OCI-LY7 (cell line): ENCODE data around the gene ROBO1. TPM values are rescaled to one million over a fixed set of nuclear protein-coding genes. Genes with fewer than 3 reads are reported as not detected.

Experiments
- BruUV-seq: library from RNA; stranded (reverse); fragments of 400-500 nt; replicated peaks from 2 replicates; lab custom pipeline; 2021; lab: Mats Ljungman, UMichigan
- CTCF ChIA-PET: fragments of 300-600 bp; sonication (Branson Sonifier 250); formaldehyde crosslinking; loops from one replicate; lab custom pipeline; 2022; ENCODE audit warnings: antibody characterized with exemption; ENCODE audit not compliant: unreplicated experiment; lab: Charles Lee
- POLR2A ChIA-PET: fragments of 300-600 bp; sonication (Branson Sonifier 250); formaldehyde crosslinking; loops from one replicate; lab custom pipeline; 2022; ENCODE audit warnings: antibody characterized with exemption; lab: Charles Lee
- DNase-seq: peaks from one replicate; pipeline ENCODE4 v3.0.0-alpha.2; 2015; ENCODE audit warnings: low spot score
- H2AFZ ChIP-seq: fragments of 200-600 bp; sonication (generic), shearing (Covaris generic); 2 replicates; pipeline ENCODE4 v1.6.1; 2014; ENCODE audit warnings: mild to moderate bottlenecking, antibody characterized with exemption, low read length, moderate library complexity
- H3K27ac ChIP-seq: fragments of 200-600 bp; sonication (generic); 2 replicates; pipeline ENCODE4 v1.5.1; 2014; ENCODE audit warnings: mixed run types, low read depth, mild to moderate bottlenecking, moderate library complexity, low read length, inconsistent platforms; ENCODE audit not compliant: poor library complexity, severe bottlenecking
- H3K36me3 ChIP-seq: fragments of 200-600 bp; sonication (generic); 2 replicates; pipeline ENCODE4 v1.6.1; 2014; ENCODE audit warnings: mild to moderate bottlenecking, antibody characterized with exemption, low read length, moderate library complexity, mixed read lengths; ENCODE audit not compliant: insufficient read depth
- H3K4me1 ChIP-seq: fragments of 200-600 bp; sonication (generic); 2 replicates; pipeline ENCODE4 v1.5.1; 2014; ENCODE audit warnings: mild to moderate bottlenecking, low read length; ENCODE audit not compliant: insufficient read depth, poor library complexity, severe bottlenecking
- H3K4me2 ChIP-seq: fragments of 200-600 bp; sonication (generic); 2 replicates; pipeline ENCODE4 v1.6.1; 2014; ENCODE audit warnings: mild to moderate bottlenecking, low read length
- H3K4me3 ChIP-seq: fragments of 200-600 bp; sonication (generic); 2 replicates; pipeline ENCODE4 v1.5.1; 2014; ENCODE audit warnings: mild to moderate bottlenecking, low read depth, low read length; ENCODE audit not compliant: poor library complexity, severe bottlenecking
- H3K79me2 ChIP-seq: fragments of 200-600 bp; sonication (generic); 2 replicates; pipeline ENCODE4 v1.6.1; 2016; ENCODE audit warnings: low read depth, mild to moderate bottlenecking, low read length, moderate library complexity, mixed read lengths; ENCODE audit not compliant: insufficient read depth
- H3K9me2 ChIP-seq: fragments of 200-600 bp; sonication (generic); 2 replicates; pipeline ENCODE4 v1.6.1; 2016; ENCODE audit warnings: mild to moderate bottlenecking, low read length, mixed read lengths; ENCODE audit not compliant: insufficient read depth
- H3K9me3 ChIP-seq: fragments of 200-600 bp; sonication (generic); 2 replicates; pipeline ENCODE4 v1.6.1; 2014; ENCODE audit warnings: mild to moderate bottlenecking, mixed run types, low read length, mixed read lengths
- H4K20me1 ChIP-seq: fragments of 200-600 bp; sonication (generic); 2 replicates; pipeline ENCODE4 v1.6.1; 2014; ENCODE audit warnings: mild to moderate bottlenecking, antibody characterized with exemption, low read length, moderate library complexity, mixed read lengths; ENCODE audit not compliant: insufficient read depth
- EZH2phosphoT487 ChIP-seq: fragments of 200-600 bp; sonication (generic); IDR thresholded peaks from 2 replicates; pipeline ENCODE4 v1.6.1; 2018; ENCODE audit warnings: low read depth, borderline replicate concordance, mild to moderate bottlenecking, mixed run types, antibody characterized with exemption, low read length, moderate library complexity, mixed read lengths
- intact Hi-C: fragments of 100-400 bp; cut with micrococcal nuclease; formaldehyde crosslinking; loops from one replicate; pipeline ENCODE4 v1.10.0; 2022; ENCODE audit not compliant: unreplicated experiment
- total RNA-seq, 2 experiments: library from RNA; depleted of rRNA in 1 of 2; stranded (reverse); fragments of >200 nt in 1 of 2; shearing (Covaris generic) in 1 of 2; gene quantifications; 2 replicates each; pipeline ENCODE4 v1.2.3, GENCODE V29; 2014 to 2022
- TF ChIP-seq, protein P1 (sequence below): fragments of 200-600 bp; sonication (generic); conservative IDR thresholded peaks from 2 replicates; pipeline ENCODE4 v1.5.1; 2014; ENCODE audit warnings: mild to moderate bottlenecking, antibody characterized with exemption, low read length, moderate library complexity, mixed read lengths

Gene ROBO1
- total RNA-seq, 2 experiments from 2014 or later: not detected

DNA sequence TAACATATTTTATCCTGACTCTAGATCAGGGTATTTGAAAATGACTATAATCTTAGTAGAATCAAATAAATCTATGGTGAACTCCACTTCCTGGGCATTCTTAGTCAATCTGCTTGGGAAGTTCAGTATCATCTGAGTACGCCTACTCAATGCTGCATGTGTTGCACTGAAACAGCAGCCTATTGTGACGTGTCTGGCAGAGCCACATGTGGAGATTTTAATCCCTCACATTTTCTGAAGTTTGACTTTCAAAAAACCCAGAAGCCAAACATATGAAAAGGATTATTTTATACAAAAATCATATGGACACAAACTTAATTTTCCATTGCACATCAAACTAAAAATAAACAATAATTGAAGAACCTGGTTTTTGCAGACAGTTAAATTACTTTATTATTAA is 798.3 kb downstream of the ROBO1 start:
- POLR2A ChIA-PET: no interaction called here
- Histone ChIP-seq H3K27ac (no peak overlapping the region), H3K36me3 (no peaks in the 10 kb centered on the region), H3K4me3 (no peak overlapping the region), H2AFZ (no peak overlapping the region), H3K4me1 (no peaks in the 10 kb centered on the region), H3K4me2 (no peak overlapping the region), H4K20me1 (no peaks in the 10 kb centered on the region), H3K9me2 (no peaks in the 10 kb centered on the region), H3K79me2 (no peaks in the 10 kb centered on the region), H3K9me3 (no peaks in the 10 kb centered on the region)
- no peak for DNase-seq
- intact Hi-C loops: no loop called here
- BruUV-seq: no TSS peak
- TF ChIP-seq, protein P1, sequence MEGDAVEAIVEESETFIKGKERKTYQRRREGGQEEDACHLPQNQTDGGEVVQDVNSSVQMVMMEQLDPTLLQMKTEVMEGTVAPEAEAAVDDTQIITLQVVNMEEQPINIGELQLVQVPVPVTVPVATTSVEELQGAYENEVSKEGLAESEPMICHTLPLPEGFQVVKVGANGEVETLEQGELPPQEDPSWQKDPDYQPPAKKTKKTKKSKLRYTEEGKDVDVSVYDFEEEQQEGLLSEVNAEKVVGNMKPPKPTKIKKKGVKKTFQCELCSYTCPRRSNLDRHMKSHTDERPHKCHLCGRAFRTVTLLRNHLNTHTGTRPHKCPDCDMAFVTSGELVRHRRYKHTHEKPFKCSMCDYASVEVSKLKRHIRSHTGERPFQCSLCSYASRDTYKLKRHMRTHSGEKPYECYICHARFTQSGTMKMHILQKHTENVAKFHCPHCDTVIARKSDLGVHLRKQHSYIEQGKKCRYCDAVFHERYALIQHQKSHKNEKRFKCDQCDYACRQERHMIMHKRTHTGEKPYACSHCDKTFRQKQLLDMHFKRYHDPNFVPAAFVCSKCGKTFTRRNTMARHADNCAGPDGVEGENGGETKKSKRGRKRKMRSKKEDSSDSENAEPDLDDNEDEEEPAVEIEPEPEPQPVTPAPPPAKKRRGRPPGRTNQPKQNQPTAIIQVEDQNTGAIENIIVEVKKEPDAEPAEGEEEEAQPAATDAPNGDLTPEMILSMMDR: no peak
- CTCF ChIA-PET: no interaction called here

DNA sequence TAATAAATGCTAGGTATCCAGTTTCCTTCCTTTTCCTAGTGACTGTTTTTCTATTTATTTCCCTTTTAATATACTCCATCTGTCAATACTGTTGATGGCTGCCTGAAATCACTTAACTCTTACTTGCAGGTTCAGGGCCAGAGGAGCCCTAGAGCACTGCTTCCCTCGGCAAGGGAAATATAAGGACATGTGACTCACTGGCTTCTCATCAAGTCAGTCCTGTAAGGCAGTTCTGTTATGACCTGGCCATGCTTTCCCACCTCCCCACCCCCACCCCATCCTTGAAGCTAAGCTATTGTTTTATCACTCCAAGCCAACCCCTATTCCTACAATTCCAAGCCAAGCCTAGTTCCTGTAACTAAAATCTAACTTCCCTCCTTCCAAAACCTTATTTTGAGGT is 800.7 kb downstream of the ROBO1 start:
- H3K4me3 ChIP-seq: no peak overlapping the region
- no peaks in the 10 kb centered on the region for H3K79me2 ChIP-seq
- H3K9me2 ChIP-seq: no peaks in the 10 kb centered on the region
- H4K20me1 ChIP-seq: no peaks in the 10 kb centered on the region
- H2AFZ ChIP-seq: no peak overlapping the region
- no peaks in the 10 kb centered on the region for H3K4me1 ChIP-seq
- CTCF ChIA-PET: no interaction called here
- TF ChIP-seq EZH2phosphoT487: no peak
- TF ChIP-seq, protein P1: no peak
- intact Hi-C loops: no loop called here
- no TSS peak for BruUV-seq
- H3K9me3 ChIP-seq: no peaks in the 10 kb centered on the region
- no peak overlapping the region for H3K4me2 ChIP-seq
- no peak for DNase-seq
- POLR2A ChIA-PET: no interaction called here
- no peak overlapping the region for H3K27ac ChIP-seq
- no peaks in the 10 kb centered on the region for H3K36me3 ChIP-seq

DNA sequence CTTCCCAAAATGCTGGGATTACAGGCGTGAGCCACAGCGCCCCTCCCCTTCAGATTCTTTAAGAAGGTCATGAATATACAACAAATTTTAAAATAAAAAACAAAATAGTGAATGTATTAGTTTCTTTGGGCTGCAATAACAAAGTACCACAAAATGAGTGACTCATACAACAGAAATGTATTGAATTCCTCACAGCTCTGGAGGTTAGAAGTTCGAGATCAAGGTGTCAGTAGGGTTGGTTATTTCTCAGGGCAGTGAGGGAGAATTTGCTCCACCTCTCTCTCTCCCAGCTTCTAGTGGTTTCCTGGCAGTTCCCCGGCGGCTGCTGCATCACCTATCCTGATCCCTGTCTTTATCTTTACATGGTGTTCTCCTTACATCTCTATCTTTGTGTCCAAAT is 804.0 kb downstream of the ROBO1 start:
- intact Hi-C loops: no loop called here

More for the DNA sequence above, 804.0 kb downstream of the ROBO1 start:
- Histone ChIP-seq H3K4me3 (no peak overlapping the region), H3K79me2 (no peaks in the 10 kb centered on the region), H3K36me3 (no peaks in the 10 kb centered on the region), H3K27ac (no peak overlapping the region), H3K9me3 (no peaks in the 10 kb centered on the region), H2AFZ (no peak overlapping the region), H3K4me2 (no peak overlapping the region), H4K20me1 (no peaks in the 10 kb centered on the region), H3K4me1 (no peaks in the 10 kb centered on the region), H3K9me2 (no peaks in the 10 kb centered on the region)
- ChIA-PET POLR2A (no interaction called here), CTCF (no interaction called here)
- DNase-seq: no peak
- no peak for TF ChIP-seq EZH2phosphoT487
- TF ChIP-seq, protein P1: no peak
- no TSS peak for BruUV-seq
